Measurements from ENCODE around the gene PHAF1. TPM values are rescaled to one million over a fixed set of nuclear protein-coding genes. Genes with fewer than 3 reads are reported as not detected.

PHAF1 gene
- total RNA-seq, 1 donor from 2014 or later: 11.7 TPM

Other genes starting within 250 kb of the PHAF1 start
- gene PDP2, start 229.4 kb upstream of the PHAF1 start, total RNA-seq: 3.3 TPM
- 0.13 TPM for gene CDH16, start 191.1 kb upstream of the PHAF1 start, total RNA-seq
- gene RRAD, start 184.4 kb upstream of the PHAF1 start, total RNA-seq: 95.4 TPM
- gene CIAO2B, start 175.5 kb upstream of the PHAF1 start, total RNA-seq: 103 TPM
- 114 TPM for gene CES2, start 174.4 kb upstream of the PHAF1 start, total RNA-seq
- 2.0 TPM for gene CES3, start 148.7 kb upstream of the PHAF1 start, total RNA-seq
- 6.2 TPM for gene CES4A, start 121.4 kb upstream of the PHAF1 start, total RNA-seq
- gene CBFB, start 80.8 kb upstream of the PHAF1 start, total RNA-seq: 23.1 TPM
- 8.1 TPM for gene B3GNT9, start 41.1 kb downstream of the PHAF1 start, total RNA-seq
- gene TRADD, start 50.0 kb downstream of the PHAF1 start, total RNA-seq: 9.0 TPM
- gene FBXL8, start 50.0 kb downstream of the PHAF1 start, total RNA-seq: 9.5 TPM
- 62.9 TPM for gene HSF4, start 54.8 kb downstream of the PHAF1 start, total RNA-seq
- gene NOL3, start 60.6 kb downstream of the PHAF1 start, total RNA-seq: 105 TPM
- 7.7 TPM for gene MATCAP1, start 74.0 kb downstream of the PHAF1 start, total RNA-seq
- 2.3 TPM for gene EXOC3L1, start 80.2 kb downstream of the PHAF1 start, total RNA-seq
- gene E2F4, start 82.2 kb downstream of the PHAF1 start, total RNA-seq: 34.8 TPM
- 0.54 TPM for gene ELMO3, start 89.2 kb downstream of the PHAF1 start, total RNA-seq
- gene TMEM208, start 117.2 kb downstream of the PHAF1 start, total RNA-seq: 11.0 TPM
- gene FHOD1, start 137.5 kb downstream of the PHAF1 start, total RNA-seq: 13.5 TPM
- gene SLC9A5, start 139.0 kb downstream of the PHAF1 start, total RNA-seq: 0.83 TPM
- gene PLEKHG4, start 169.6 kb downstream of the PHAF1 start, total RNA-seq: 0.89 TPM
- not detected for gene KCTD19, start 216.8 kb downstream of the PHAF1 start, total RNA-seq
- not detected for gene LRRC36, start 216.9 kb downstream of the PHAF1 start, total RNA-seq